Colonic mucosa (tissue), 4 donors: ENCODE data around the gene CD96. TPM values are rescaled to one million over a fixed set of nuclear protein-coding genes. Genes with fewer than 3 reads are reported as not detected.

Experiments
- DNase-seq: peaks from one replicate; pipeline ENCODE4 v3.0.0-alpha.2; 2020
- H3K27ac ChIP-seq: fragments of 200-600 bp; one replicate; pipeline ENCODE4 v1.8.0; 2021
- H3K27me3 ChIP-seq: fragments of 200-600 bp; one replicate; pipeline ENCODE4 v1.8.0; 2021
- H3K36me3 ChIP-seq: fragments of 200-600 bp; one replicate; pipeline ENCODE4 v1.8.0; 2021
- H3K4me1 ChIP-seq: fragments of 200-600 bp; one replicate; pipeline ENCODE4 v1.8.0; 2021; ENCODE audit warnings: mild to moderate bottlenecking
- H3K4me3 ChIP-seq: fragments of 200-600 bp; one replicate; pipeline ENCODE4 v1.8.0; 2021
- H3K9ac ChIP-seq, 2 donors: one replicate each; pipeline ENCODE4 v1.7.0; 2013; ENCODE audit warnings: control low read depth in 2 of 2, low read depth in 2 of 2, low read length in 2 of 2
- H3K9me3 ChIP-seq: fragments of 200-600 bp; one replicate; pipeline ENCODE4 v1.8.0; 2021
- intact Hi-C: fragments of 100-400 bp; cut with DNase I; formaldehyde crosslinking; loops from one replicate; pipeline ENCODE4 v1.14.1; 2022
- total RNA-seq, 2 donors: library from RNA; stranded (reverse); fragmentation: NEBNext Ultra II Directional in 1 of 2; extraction: Animal tissue kit (Norgen Biotek cat#: 25700) in 1 of 2; gene quantifications; one replicate each; pipeline ENCODE4 v1.2.1, GENCODE V29; 2021
- TF ChIP-seq, protein P1 (sequence below): fragments of 200-600 bp; IDR thresholded peaks from one replicate; pipeline ENCODE4 v1.8.0; 2022; ENCODE audit warnings: antibody characterized with exemption, mild to moderate bottlenecking
- donor health status: healthy.
- donor health status: DM: no; HTN: no; CAD: no.
- donor health status: DM: no; HTN: no; CAD: no.

The CD96 gene
- total RNA-seq, 2 donors from 2014 or later, result 1.7 to 2.8 TPM

- no peak overlapping the region for H3K4me3 ChIP-seq
- no peak for DNase-seq
- intact Hi-C loops, result no loop called here
- TF ChIP-seq, protein P1, sequence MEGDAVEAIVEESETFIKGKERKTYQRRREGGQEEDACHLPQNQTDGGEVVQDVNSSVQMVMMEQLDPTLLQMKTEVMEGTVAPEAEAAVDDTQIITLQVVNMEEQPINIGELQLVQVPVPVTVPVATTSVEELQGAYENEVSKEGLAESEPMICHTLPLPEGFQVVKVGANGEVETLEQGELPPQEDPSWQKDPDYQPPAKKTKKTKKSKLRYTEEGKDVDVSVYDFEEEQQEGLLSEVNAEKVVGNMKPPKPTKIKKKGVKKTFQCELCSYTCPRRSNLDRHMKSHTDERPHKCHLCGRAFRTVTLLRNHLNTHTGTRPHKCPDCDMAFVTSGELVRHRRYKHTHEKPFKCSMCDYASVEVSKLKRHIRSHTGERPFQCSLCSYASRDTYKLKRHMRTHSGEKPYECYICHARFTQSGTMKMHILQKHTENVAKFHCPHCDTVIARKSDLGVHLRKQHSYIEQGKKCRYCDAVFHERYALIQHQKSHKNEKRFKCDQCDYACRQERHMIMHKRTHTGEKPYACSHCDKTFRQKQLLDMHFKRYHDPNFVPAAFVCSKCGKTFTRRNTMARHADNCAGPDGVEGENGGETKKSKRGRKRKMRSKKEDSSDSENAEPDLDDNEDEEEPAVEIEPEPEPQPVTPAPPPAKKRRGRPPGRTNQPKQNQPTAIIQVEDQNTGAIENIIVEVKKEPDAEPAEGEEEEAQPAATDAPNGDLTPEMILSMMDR, result no peak
- H3K4me1 ChIP-seq, result no peaks in the 10 kb centered on the region
- H3K36me3 ChIP-seq, result no peaks in the 10 kb centered on the region
- H3K27me3 ChIP-seq, result no peaks in the 10 kb centered on the region
- no peak overlapping the region for H3K9ac ChIP-seq
- H3K27ac ChIP-seq, result no peak overlapping the region
- no peaks in the 10 kb centered on the region for H3K9me3 ChIP-seq
These were observed 146.3 kb downstream of the CD96 start for GRCh38 chr3:111688190-111688800.

- no peak for DNase-seq
- TF ChIP-seq, protein P1, result no peak
- no peaks in the 10 kb centered on the region for H3K27me3 ChIP-seq
- intact Hi-C loops, result loop anchor here (2.0 kb wide), 1 partner anchor 21 kb away; no protein-coding TSS in a partner anchor
- H3K9ac ChIP-seq, result no peak overlapping the region
- H3K4me1 ChIP-seq, result no peaks in the 10 kb centered on the region
- H3K27ac ChIP-seq, result no peak overlapping the region
- no peaks in the 10 kb centered on the region for H3K9me3 ChIP-seq
- H3K36me3 ChIP-seq, result no peaks in the 10 kb centered on the region
- no peak overlapping the region for H3K4me3 ChIP-seq
These were observed 148.2 kb downstream of the CD96 start for GRCh38 chr3:111690242-111690641.

DNA sequence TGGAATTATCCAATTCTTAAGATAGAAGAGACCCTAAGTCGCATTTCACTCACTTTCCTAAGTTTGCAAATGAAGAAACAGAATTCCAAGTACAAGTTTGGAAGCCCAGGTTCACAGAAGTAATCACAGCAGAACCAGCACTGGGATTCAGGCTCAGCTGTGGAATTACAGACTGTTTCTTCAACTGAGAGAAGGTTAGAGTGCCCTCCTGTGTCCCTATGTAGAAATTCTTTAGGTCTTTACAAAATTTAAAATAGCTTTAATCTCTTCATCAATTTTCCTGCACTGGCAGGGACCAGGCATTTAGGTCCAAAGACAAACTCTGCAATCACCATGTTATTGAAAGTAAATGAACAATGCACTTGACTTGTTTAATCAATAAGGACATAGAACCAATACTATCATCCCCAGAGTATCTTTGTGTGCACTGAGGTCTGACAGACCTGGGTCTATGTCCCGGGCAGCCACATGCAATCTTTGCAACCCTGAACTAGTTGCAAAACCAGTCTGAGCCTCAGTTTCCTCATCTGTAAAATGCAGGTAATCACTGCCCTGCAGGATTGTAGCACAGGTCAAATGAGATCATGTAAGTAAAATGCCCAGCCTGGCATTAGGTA is 149.4 kb downstream of the CD96 start:
- Histone ChIP-seq H3K4me3 (no peak overlapping the region), H3K9ac (no peak overlapping the region), H3K27me3 (no peaks in the 10 kb centered on the region), H3K4me1 (no peaks in the 10 kb centered on the region), H3K27ac (no peak overlapping the region), H3K36me3 (no peaks in the 10 kb centered on the region), H3K9me3 (no peaks in the 10 kb centered on the region)
- no peak for DNase-seq
- intact Hi-C loops, result loop anchor here (2.0 kb wide), 1 partner anchor 23 kb away; no protein-coding TSS in a partner anchor
- TF ChIP-seq, protein P1, result peak; percentile 14

GRCh38 chr3:111692593-111693552 is 150.9 kb downstream of the CD96 start:
- DNase-seq, result no peak
- intact Hi-C loops, result no loop called here
- Histone ChIP-seq H3K36me3 (no peaks in the 10 kb centered on the region), H3K27ac (no peak overlapping the region), H3K9me3 (no peaks in the 10 kb centered on the region), H3K4me3 (no peak overlapping the region), H3K27me3 (no peaks in the 10 kb centered on the region), H3K4me1 (no peaks in the 10 kb centered on the region), H3K9ac (no peak overlapping the region)
- TF ChIP-seq, protein P1, result no peak

DNA sequence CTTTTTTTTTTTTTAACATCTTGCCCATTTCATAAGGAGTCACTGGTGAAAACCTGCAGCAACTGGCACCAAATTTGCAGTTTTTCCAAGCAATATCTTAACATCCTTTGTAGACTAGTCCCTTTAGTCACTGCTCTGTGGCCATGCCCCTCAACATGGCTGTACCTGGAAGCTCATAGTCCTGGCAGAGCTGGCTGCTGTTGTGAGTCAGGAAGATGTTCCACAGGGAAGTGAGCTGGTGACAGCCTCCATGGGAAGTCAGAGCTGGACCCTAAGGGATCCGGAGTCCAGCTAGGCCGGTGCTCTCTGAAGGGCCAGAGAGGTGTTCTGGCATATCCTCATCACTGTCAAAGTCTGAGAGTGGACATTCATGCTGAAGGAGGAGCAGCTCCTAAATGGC is 152.5 kb downstream of the CD96 start:
- H3K27me3 ChIP-seq, result no peaks in the 10 kb centered on the region
- no peaks in the 10 kb centered on the region for H3K36me3 ChIP-seq
- no peaks in the 10 kb centered on the region for H3K9me3 ChIP-seq
- H3K4me3 ChIP-seq, result no peak overlapping the region
- no peaks in the 10 kb centered on the region for H3K4me1 ChIP-seq
- DNase-seq, result no peak
- H3K9ac ChIP-seq, result no peak overlapping the region
- intact Hi-C loops, result no loop called here
- H3K27ac ChIP-seq, result no peak overlapping the region
- TF ChIP-seq, protein P1, result no peak
